Left ventricle myocardium inferior (tissue), 1 donor: ENCODE results near the gene AP4E1. TPM values are rescaled to one million over a fixed set of nuclear protein-coding genes. Genes with fewer than 3 reads are reported as not detected.
"Not testable (repeated sequence)": the region's sequence is repeated elsewhere in the genome, so short reads cannot be mapped to it uniquely, and the experiment has no call there.

Source experiments
- DNase-seq: peaks from one replicate; pipeline ENCODE4 v3.0.0-alpha.2; 2020
- H3K27ac ChIP-seq: fragments of 200-600 bp; replicated peaks from 2 replicates; pipeline ENCODE4 v1.8.0; 2021
- H3K27me3 ChIP-seq: fragments of 200-600 bp; 2 replicates; pipeline ENCODE4 v1.8.0; 2021; ENCODE audit warnings: low read depth
- H3K36me3 ChIP-seq: fragments of 200-600 bp; 2 replicates; pipeline ENCODE4 v1.8.0; 2021
- H3K4me1 ChIP-seq: fragments of 200-600 bp; 2 replicates; pipeline ENCODE4 v1.8.0; 2021
- H3K4me3 ChIP-seq: fragments of 200-600 bp; 2 replicates; pipeline ENCODE4 v1.8.0; 2021; ENCODE audit warnings: mild to moderate bottlenecking, moderate library complexity
- H3K9me3 ChIP-seq: fragments of 200-600 bp; replicated peaks from 2 replicates; pipeline ENCODE4 v1.8.0; 2021
- intact Hi-C: fragments of 100-400 bp; cut with micrococcal nuclease; formaldehyde crosslinking; loops from one replicate; pipeline ENCODE4 v1.11.0; 2022
- total RNA-seq: library from RNA; stranded (reverse); fragmentation: NEBNext Ultra II Directional; extraction: Animal tissue kit (Norgen Biotek cat#: 25700); gene quantifications from one replicate; pipeline ENCODE4 v1.2.1, GENCODE V29; 2021
- TF ChIP-seq, protein P1 (sequence below): fragments of 200-600 bp; IDR thresholded peaks from 2 replicates; pipeline ENCODE4 v1.8.0; 2021; ENCODE audit warnings: antibody characterized with exemption, mild to moderate bottlenecking, borderline replicate concordance
- donor health status: DM: no; HTN: yes; CAD: no; lungs with severe emphysema.

AP4E1 gene
- total RNA-seq, 1 donor from 2014 or later: 8.0 TPM

DNA sequence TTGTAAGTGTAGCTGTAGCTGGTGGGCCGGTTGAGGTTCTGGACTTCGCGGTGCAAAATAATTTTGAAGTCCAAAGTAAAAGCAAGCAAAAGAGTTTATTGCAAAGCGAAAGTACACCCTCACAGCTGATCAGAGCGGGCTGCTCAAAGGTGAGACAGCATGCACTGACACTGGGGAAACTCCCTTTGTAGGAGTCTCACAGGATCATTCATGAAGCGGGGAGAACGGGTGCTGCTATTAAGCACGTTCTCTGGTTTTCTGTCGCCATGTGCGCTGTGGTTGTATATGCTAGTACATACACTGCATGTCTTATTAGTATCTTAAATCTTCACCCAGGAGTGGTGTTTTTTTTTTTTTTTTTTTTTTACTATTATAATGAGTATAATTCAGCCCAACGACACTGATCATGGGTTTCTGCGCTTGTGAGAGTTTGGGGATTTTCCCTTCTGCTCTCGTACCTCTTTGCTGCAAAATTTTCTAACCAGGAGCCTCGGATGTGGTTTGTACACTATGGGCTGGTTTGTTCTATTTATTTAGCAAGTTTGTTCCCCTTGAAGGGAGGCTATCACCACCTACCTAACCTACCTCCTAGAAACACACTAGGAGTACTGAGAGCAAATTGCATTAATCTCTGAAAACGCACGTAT lies 1.4 kb upstream of the AP4E1 start:
- intact Hi-C loops: no loop called here
- Histone ChIP-seq H3K9me3 (no peaks in the 10 kb centered on the region), H3K4me3 (peak overlapping the region; percentile 95), H3K27ac (peak overlapping the region; percentile 93), H3K36me3 (peaks cover 13% of the 10 kb centered on the region), H3K27me3 (no peaks in the 10 kb centered on the region), H3K4me1 (peaks cover 51% of the 10 kb centered on the region)
- no peak for DNase-seq
- TF ChIP-seq, protein P1, sequence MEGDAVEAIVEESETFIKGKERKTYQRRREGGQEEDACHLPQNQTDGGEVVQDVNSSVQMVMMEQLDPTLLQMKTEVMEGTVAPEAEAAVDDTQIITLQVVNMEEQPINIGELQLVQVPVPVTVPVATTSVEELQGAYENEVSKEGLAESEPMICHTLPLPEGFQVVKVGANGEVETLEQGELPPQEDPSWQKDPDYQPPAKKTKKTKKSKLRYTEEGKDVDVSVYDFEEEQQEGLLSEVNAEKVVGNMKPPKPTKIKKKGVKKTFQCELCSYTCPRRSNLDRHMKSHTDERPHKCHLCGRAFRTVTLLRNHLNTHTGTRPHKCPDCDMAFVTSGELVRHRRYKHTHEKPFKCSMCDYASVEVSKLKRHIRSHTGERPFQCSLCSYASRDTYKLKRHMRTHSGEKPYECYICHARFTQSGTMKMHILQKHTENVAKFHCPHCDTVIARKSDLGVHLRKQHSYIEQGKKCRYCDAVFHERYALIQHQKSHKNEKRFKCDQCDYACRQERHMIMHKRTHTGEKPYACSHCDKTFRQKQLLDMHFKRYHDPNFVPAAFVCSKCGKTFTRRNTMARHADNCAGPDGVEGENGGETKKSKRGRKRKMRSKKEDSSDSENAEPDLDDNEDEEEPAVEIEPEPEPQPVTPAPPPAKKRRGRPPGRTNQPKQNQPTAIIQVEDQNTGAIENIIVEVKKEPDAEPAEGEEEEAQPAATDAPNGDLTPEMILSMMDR: no peak

DNA sequence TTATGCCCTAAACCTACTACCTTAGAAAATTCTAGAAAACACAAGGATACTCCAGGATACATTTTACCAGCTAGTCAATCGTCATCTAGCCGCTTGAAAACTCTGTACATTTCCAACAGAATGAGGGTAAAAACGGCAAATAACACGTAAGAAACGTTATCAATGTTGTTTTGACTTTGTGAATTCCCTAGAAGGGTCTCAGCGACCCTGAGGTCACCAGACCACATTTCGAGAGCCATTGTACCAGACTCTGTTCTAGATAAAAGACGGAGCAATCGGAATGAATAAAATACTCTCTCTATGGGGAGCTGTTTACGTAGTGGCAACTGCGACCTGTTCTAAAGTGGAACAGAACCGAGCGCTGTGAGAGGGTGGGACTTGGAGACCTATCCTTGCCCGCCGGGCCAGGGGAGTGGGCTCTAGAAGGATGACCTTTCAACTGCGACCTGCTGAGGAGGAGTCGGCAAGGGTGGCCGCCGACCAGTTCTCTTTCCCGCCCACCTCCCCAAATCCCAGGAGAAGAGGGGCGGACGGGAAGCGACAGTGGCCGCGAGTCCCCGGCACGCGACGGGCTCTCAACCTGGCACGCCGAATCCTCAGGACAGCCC lies 778 bp upstream of the AP4E1 start:
- intact Hi-C loops: no loop called here

DNA sequence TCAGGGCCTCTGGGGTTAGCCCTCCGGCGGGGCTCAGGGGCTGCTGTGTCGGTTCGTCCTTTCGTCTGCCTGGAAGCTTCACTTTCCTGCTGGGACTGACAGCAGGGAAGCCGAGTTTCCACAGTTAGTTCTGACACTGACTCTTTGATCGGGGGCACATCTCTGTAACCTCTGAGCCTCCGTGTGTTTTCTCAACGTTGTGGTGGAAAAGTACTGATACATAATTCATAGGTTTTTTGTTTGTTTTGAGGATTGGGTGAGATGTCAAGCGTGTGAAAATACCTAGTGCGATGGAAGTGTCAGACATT lies 481 bp downstream of the AP4E1 start:
- Histone ChIP-seq H3K4me1 (peaks cover 51% of the 10 kb centered on the region), H3K36me3 (peaks cover 30% of the 10 kb centered on the region), H3K4me3 (peak overlapping the region; percentile 95), H3K27me3 (no peaks in the 10 kb centered on the region), H3K9me3 (no peaks in the 10 kb centered on the region), H3K27ac (peak overlapping the region; percentile 93)
- TF ChIP-seq, protein P1: no peak
- intact Hi-C loops: no loop called here
- no peak for DNase-seq

More for the DNA sequence above, 778 bp upstream of the AP4E1 start:
- peak overlapping the region; percentile 93 for H3K27ac ChIP-seq
- H3K4me1 ChIP-seq: peaks cover 51% of the 10 kb centered on the region
- no peak for DNase-seq
- H3K9me3 ChIP-seq: no peaks in the 10 kb centered on the region
- H3K27me3 ChIP-seq: no peaks in the 10 kb centered on the region
- peak overlapping the region; percentile 95 for H3K4me3 ChIP-seq
- H3K36me3 ChIP-seq: peaks cover 19% of the 10 kb centered on the region
- TF ChIP-seq, protein P1: no peak

DNA sequence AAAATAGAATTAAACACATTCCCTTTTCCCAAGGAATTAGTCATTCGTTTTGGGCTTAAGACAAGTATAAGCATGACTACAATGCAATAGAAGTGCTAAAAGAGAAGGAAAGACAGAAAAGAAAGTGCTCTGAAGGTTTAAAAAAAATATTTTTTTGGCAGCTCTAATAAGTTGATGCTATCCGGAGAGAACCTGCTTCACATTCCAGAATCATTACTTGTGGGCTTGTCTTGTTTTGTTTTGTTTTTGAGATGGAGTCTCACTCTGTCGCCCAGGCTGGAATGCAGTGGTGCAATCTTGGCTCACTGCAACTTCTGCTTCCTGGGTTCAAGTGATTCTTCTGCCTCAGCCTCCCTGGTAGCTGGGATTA lies 1.9 kb downstream of the AP4E1 start:
- intact Hi-C loops, DNase-seq, H3K9me3 ChIP-seq, H3K27me3 ChIP-seq, H3K27ac ChIP-seq, H3K4me3 ChIP-seq: not testable (repeated sequence)
- peaks cover 37% of the 10 kb centered on the region for H3K36me3 ChIP-seq
- peaks cover 51% of the 10 kb centered on the region for H3K4me1 ChIP-seq

DNA sequence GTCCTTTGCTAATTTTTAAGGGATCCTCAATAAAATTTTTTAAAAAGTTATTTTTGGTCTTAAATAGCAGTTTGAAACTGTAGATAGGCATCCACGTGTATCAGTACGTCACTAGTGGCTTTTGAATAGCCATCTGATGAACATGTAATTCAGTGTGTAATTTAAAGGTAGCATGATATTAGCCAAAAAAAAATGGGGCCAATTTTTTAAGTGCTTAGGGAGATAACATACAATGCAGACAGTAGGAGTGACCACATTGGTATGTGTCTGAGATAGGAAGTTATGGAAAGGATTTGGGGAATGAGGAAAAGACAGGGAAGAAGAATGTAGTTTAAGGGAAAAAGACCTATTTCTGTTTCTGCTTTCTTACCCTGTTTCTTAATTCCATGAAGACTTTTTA lies 2.5 kb downstream of the AP4E1 start:
- Histone ChIP-seq H3K4me1 (peaks cover 51% of the 10 kb centered on the region), H3K4me3 (no peak overlapping the region), H3K27me3 (no peaks in the 10 kb centered on the region), H3K27ac (no peak overlapping the region), H3K9me3 (no peaks in the 10 kb centered on the region), H3K36me3 (peaks cover 39% of the 10 kb centered on the region)
- no peak for DNase-seq
- TF ChIP-seq, protein P1: no peak
- intact Hi-C loops: no loop called here

DNA sequence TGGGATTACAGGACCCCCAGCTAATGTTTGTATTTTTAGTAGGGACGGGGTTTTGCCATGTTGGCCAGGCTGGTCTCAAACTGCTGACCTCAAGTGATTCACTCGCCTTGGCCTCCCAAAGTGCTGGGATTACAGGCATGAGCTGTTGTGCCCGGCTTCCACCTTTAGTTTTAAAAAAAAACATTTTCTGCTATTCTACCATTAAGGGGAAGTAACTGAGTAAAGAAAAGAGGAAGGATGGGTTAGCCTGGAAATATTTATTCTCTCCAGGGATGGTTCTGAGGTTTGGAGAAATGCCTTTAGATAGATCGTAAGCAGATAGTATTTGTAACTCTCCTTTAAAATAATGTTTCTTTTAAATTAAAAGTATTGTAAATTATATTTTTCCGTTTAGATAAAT lies 3.1 kb downstream of the AP4E1 start:
- TF ChIP-seq, protein P1: no peak
- peaks cover 43% of the 10 kb centered on the region for H3K36me3 ChIP-seq
- intact Hi-C loops: no loop called here
- no peaks in the 10 kb centered on the region for H3K27me3 ChIP-seq
- peaks cover 50% of the 10 kb centered on the region for H3K4me1 ChIP-seq
- no peak overlapping the region for H3K4me3 ChIP-seq
- H3K9me3 ChIP-seq: no peaks in the 10 kb centered on the region
- DNase-seq: no peak
- no peak overlapping the region for H3K27ac ChIP-seq
